ENCODE data around the gene FOXP1. TPM values are rescaled to one million over a fixed set of nuclear protein-coding genes. Genes with fewer than 3 reads are reported as not detected.

FOXP1 gene
- total RNA-seq, 2 experiments from 2014 or later: 493 to 508 TPM

- H3K9me3 Mint-ChIP-seq: peaks cover 3% of the 10 kb centered on the region
- H3K27me3 Mint-ChIP-seq: no peaks in the 10 kb centered on the region
- peaks cover 93% of the 10 kb centered on the region for H3K4me1 Mint-ChIP-seq (ENCODE audit: low read depth)
- Histone ChIP-seq H3K4me3 (ENCODE audit: low read length) (no peak overlapping the region), H3K9me3 (ENCODE audit: control insufficient read depth in 1 of 2, insufficient read depth in 1 of 2, low read length in 2 of 2) (no peaks in the 10 kb centered on the region), H3K27ac (ENCODE audit: low read depth in 1 of 2, low read length in 2 of 2) (peak overlapping the region; percentile 8 to 30), H3K4me1 (ENCODE audit: insufficient read depth, low read length) (peaks cover 23% of the 10 kb centered on the region), H3K36me3 (ENCODE audit: insufficient read depth, low read length) (peaks cover 79% of the 10 kb centered on the region), H3K27me3 (ENCODE audit: control insufficient read depth in 1 of 2, insufficient read depth in 2 of 2, low read length in 2 of 2) (no peaks in the 10 kb centered on the region)
- DNase-seq (no peak), ATAC-seq (ENCODE audit: poor library complexity) (peak; percentile 18)
- POLR2A ChIA-PET: interaction anchor here (0.6 to 1.4 kb wide), 4 partner anchors 12 to 595 kb away, joined by 3 to 5 read pairs (median 4); no protein-coding TSS in a partner anchor
- H3K36me3 Mint-ChIP-seq (ENCODE audit: low read depth): peaks cover 100% of the 10 kb centered on the region
- CTCF ChIA-PET: interaction anchor here (0.6 kb wide), 1 partner anchor 70 kb away, joined by 3 read pairs; no protein-coding TSS in a partner anchor
- TF ChIP-seq CTCF (IDR thresholded peaks at IDR 0.05): no peak
- peak overlapping the region; percentile 89 for H3K27ac Mint-ChIP-seq
- H3K4me3 Mint-ChIP-seq: no peak overlapping the region
- intact Hi-C loops (cut with DNase I, micrococcal nuclease): loop anchor here in 1 of 2 experiments (2.0 kb wide), 1 partner anchor 16 kb away; no protein-coding TSS in a partner anchor
These were observed 592.8 kb downstream of the FOXP1 start for GRCh38 chr3:70990723-70991122.

- POLR2A ChIA-PET: interaction anchor here (0.6 to 1.4 kb wide), 6 partner anchors 12 to 595 kb away, joined by 3 to 5 read pairs (median 3); partner anchors contain the start of gene FOXP1
- Mint-ChIP-seq H3K4me1 (ENCODE audit: low read depth) (peaks cover 90% of the 10 kb centered on the region), H3K4me3 (peak overlapping the region; percentile 48), H3K36me3 (ENCODE audit: low read depth) (peaks cover 100% of the 10 kb centered on the region), H3K27ac (peak overlapping the region; percentile 89), H3K9me3 (peaks cover 3% of the 10 kb centered on the region), H3K27me3 (no peaks in the 10 kb centered on the region)
- Histone ChIP-seq H3K4me1 (ENCODE audit: insufficient read depth, low read length) (peaks cover 23% of the 10 kb centered on the region), H3K27me3 (ENCODE audit: control insufficient read depth in 1 of 2, insufficient read depth in 2 of 2, low read length in 2 of 2) (no peaks in the 10 kb centered on the region), H3K9me3 (ENCODE audit: control insufficient read depth in 1 of 2, insufficient read depth in 1 of 2, low read length in 2 of 2) (no peaks in the 10 kb centered on the region), H3K4me3 (ENCODE audit: low read length) (no peak overlapping the region), H3K27ac (ENCODE audit: low read depth in 1 of 2, low read length in 2 of 2) (peak overlapping the region; percentile 8 to 30), H3K36me3 (ENCODE audit: insufficient read depth, low read length) (peaks cover 80% of the 10 kb centered on the region)
- peak; percentile 50 for ATAC-seq (ENCODE audit: poor library complexity)
- peak in 3 of 14 experiments; percentile 29 to 69 (median 34) for DNase-seq
- no peak for TF ChIP-seq CTCF (IDR thresholded peaks at IDR 0.05)
- CTCF ChIA-PET: interaction anchor here (0.6 to 1.1 kb wide), 2 partner anchors 13 to 71 kb away, joined by 3 read pairs; no protein-coding TSS in a partner anchor
- intact Hi-C loops (cut with DNase I, micrococcal nuclease): loop anchor here in 1 of 2 experiments (2.0 kb wide), 1 partner anchor 17 kb away; no protein-coding TSS in a partner anchor
These were observed 593.3 kb downstream of the FOXP1 start for GRCh38 chr3:70990185-70990584.

- intact Hi-C loops (cut with DNase I, micrococcal nuclease): no loop called here
- H3K9me3 Mint-ChIP-seq: peaks cover 3% of the 10 kb centered on the region
- peaks cover 23% of the 10 kb centered on the region for H3K4me1 ChIP-seq (ENCODE audit: insufficient read depth, low read length)
- no peaks in the 10 kb centered on the region for H3K27me3 ChIP-seq (ENCODE audit: control insufficient read depth in 1 of 2, insufficient read depth in 2 of 2, low read length in 2 of 2)
- no peaks in the 10 kb centered on the region for H3K27me3 Mint-ChIP-seq
- H3K4me3 Mint-ChIP-seq: no peak overlapping the region
- peak overlapping the region; percentile 89 for H3K27ac Mint-ChIP-seq
- H3K27ac ChIP-seq (ENCODE audit: low read depth in 1 of 2, low read length in 2 of 2): no peak overlapping the region
- H3K36me3 Mint-ChIP-seq (ENCODE audit: low read depth): peaks cover 100% of the 10 kb centered on the region
- no peak for TF ChIP-seq CTCF (IDR thresholded peaks at IDR 0.05)
- ATAC-seq (ENCODE audit: poor library complexity) (no peak), DNase-seq (no peak)
- peaks cover 90% of the 10 kb centered on the region for H3K4me1 Mint-ChIP-seq (ENCODE audit: low read depth)
- ChIA-PET CTCF (interaction anchor here (1.1 to 1.7 kb wide), 2 partner anchors 14 to 18 kb away, joined by 3 to 4 read pairs; no protein-coding TSS in a partner anchor), POLR2A (interaction anchor here (0.7 to 1.0 kb wide), 2 partner anchors 13 to 30 kb away, joined by 3 to 4 read pairs; no protein-coding TSS in a partner anchor)
- peaks cover 81% of the 10 kb centered on the region for H3K36me3 ChIP-seq (ENCODE audit: insufficient read depth, low read length)
- H3K4me3 ChIP-seq (ENCODE audit: low read length): no peak overlapping the region
- no peaks in the 10 kb centered on the region for H3K9me3 ChIP-seq (ENCODE audit: control insufficient read depth in 1 of 2, insufficient read depth in 1 of 2, low read length in 2 of 2)
These were observed 594.4 kb downstream of the FOXP1 start for GRCh38 chr3:70989174-70989573.
